NCI-H345 (cell line): Measurements from ENCODE around the gene ZNF302.

ENCODE experiments used
- DNase-seq: peaks from one replicate; lab custom pipeline; 2025; lab: John Stamatoyannopoulos, UW

Gene ZNF302

GRCh38 chr19:34732612-34733211, 55.2 kb downstream of the ZNF302 start:
- no peak for DNase-seq

- peak; percentile 85 for DNase-seq
Observed at GRCh38 chr19:34733266-34733745, 55.8 kb downstream of the ZNF302 start.

GRCh38 chr19:34733746-34734536, 56.5 kb downstream of the ZNF302 start, which contains the start of gene ZNF181:
Gene ZNF181 (plus strand): TSS chr19:34734243. CDS start chr19:34735038, 795 bp downstream.
- peak; percentile 98 for DNase-seq

- no peak for DNase-seq
Observed at GRCh38 chr19:34734537-34735103, 57.1 kb downstream of the ZNF302 start.
